Endodermal cell (in vitro differentiated cells): ENCODE results near the gene ELMO1. TPM values are rescaled to one million over a fixed set of nuclear protein-coding genes. Genes with fewer than 3 reads are reported as not detected.

Source experiments
- DNase-seq: peaks from one replicate; pipeline ENCODE4 v3.0.0-alpha.2; 2017
- H3K27ac ChIP-seq: 2 replicates; pipeline ENCODE4 v1.5.1; 2013; ENCODE audit warnings: mild to moderate bottlenecking, low read depth, low read length, moderate library complexity
- H3K27me3 ChIP-seq: 2 replicates; pipeline ENCODE4 v1.6.1; 2013; ENCODE audit warnings: mild to moderate bottlenecking, low read length, moderate library complexity; ENCODE audit not compliant: insufficient read depth, control insufficient read depth, poor library complexity, severe bottlenecking
- H3K36me3 ChIP-seq: 2 replicates; pipeline ENCODE4 v1.7.0; 2013; ENCODE audit warnings: mild to moderate bottlenecking, low read length, moderate library complexity; ENCODE audit not compliant: control insufficient read depth, insufficient read depth
- H3K4me1 ChIP-seq: one replicate; pipeline ENCODE4 v1.7.0; 2013; ENCODE audit warnings: low read length; ENCODE audit not compliant: control insufficient read depth, insufficient read depth
- H3K4me3 ChIP-seq: 2 replicates; pipeline ENCODE4 v1.5.1; 2013; ENCODE audit warnings: mild to moderate bottlenecking, low read length, moderate library complexity
- H3K9ac ChIP-seq: 2 replicates; pipeline ENCODE4 v1.6.1; 2013; ENCODE audit warnings: mild to moderate bottlenecking, low read length, moderate library complexity; ENCODE audit not compliant: poor library complexity, severe bottlenecking; ENCODE audit errors: extremely low read depth
- H3K9me3 ChIP-seq: 2 replicates; pipeline ENCODE4 v1.6.1; 2013; ENCODE audit warnings: mild to moderate bottlenecking, low read length, moderate library complexity; ENCODE audit not compliant: control insufficient read depth
- H3K27ac Mint-ChIP-seq: 2 replicates; pipeline ENCODE4 v1.8.0; 2020; ENCODE audit warnings: mixed read lengths
- H3K27me3 Mint-ChIP-seq: 2 replicates; pipeline ENCODE4 v1.8.0; 2021; ENCODE audit warnings: mild to moderate bottlenecking, mixed read lengths; ENCODE audit not compliant: insufficient read depth
- H3K36me3 Mint-ChIP-seq: 2 replicates; pipeline ENCODE4 v1.8.0; 2020; ENCODE audit warnings: low read depth, mixed read lengths
- H3K4me1 Mint-ChIP-seq: 2 replicates; pipeline ENCODE4 v1.8.0; 2020; ENCODE audit warnings: mixed read lengths
- H3K4me3 Mint-ChIP-seq: 2 replicates; pipeline ENCODE4 v1.8.0; 2020; ENCODE audit warnings: mild to moderate bottlenecking, moderate library complexity, mixed read lengths
- H3K9me3 Mint-ChIP-seq: 2 replicates; pipeline ENCODE4 v1.8.0; 2020; ENCODE audit warnings: mild to moderate bottlenecking, mixed read lengths
- WGBS, 2 experiments: methylation state at CpG; one replicate each; pipeline versions ENCODE4 v1.1.5 to v1.1.7; 2013; ENCODE audit warnings: missing lambda C conversion rate in 2 of 2, mixed read lengths in 1 of 2; ENCODE audit not compliant: insufficient coverage in 1 of 2, insufficient read length in 1 of 2; 5-methylcytosine and 5-hydroxymethylcytosine counted together
- total RNA-seq, 2 donors: library from RNA; stranded (reverse); fragmentation: NEBNext Ultra II Directional in 1 of 2; extraction: Animal tissue kit (Norgen Biotek cat#: 25700) in 1 of 2; gene quantifications; 2 replicates in 1 of 2; 3 replicates in 1 of 2; pipeline ENCODE4 v1.2.1, GENCODE V29; 2021
- TF ChIP-seq, protein P1 (sequence below): fragments of 200-600 bp; sonication (generic); conservative IDR thresholded peaks from 2 replicates; pipeline ENCODE4 v1.5.0; 2021; ENCODE audit warnings: antibody characterized with exemption, mild to moderate bottlenecking

ELMO1 gene
- total RNA-seq, 2 donors from 2014 or later, result 120 to 131 TPM

DNA sequence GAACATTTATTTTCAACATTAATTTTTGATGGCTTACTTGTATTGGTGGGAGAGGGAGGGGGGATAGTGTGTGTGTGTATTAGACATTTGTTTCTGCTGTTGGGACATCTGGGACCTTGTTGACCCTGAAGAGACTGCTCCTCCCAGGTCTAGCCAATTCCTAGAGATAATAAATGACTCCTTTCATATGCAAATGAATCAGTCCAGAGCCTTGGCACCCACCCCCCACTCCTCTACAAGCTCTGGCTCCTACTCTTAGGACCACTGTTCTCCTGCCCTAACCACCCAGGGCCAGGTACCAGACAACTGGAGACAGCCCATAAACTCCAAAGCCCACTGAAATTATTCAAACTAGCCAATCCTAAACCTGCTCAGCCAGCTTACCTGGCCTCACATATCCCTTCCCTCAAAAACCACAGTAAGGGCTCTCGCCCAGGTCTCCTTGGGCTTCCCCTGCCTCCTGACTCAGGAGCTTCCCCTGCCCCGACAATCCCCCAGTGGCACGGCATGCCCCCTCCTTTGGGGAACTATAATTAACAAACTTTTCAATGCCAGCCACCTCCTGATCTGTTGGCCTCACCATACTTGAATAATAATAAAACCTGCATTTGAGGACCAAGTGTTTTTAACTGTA is 233.3 kb downstream of the ELMO1 start:
- H3K36me3 ChIP-seq, result peaks cover 38% of the 10 kb centered on the region
- no peaks in the 10 kb centered on the region for H3K27me3 ChIP-seq
- Mint-ChIP-seq H3K9me3 (no peaks in the 10 kb centered on the region), H3K27ac (no peak overlapping the region), H3K27me3 (no peaks in the 10 kb centered on the region), H3K4me1 (peaks cover 35% of the 10 kb centered on the region), H3K36me3 (peaks cover 63% of the 10 kb centered on the region), H3K4me3 (no peak overlapping the region)
- no peak overlapping the region for H3K27ac ChIP-seq
- 77 to 81% methylated on average over 3 of the region's 3 CpGs for WGBS, 2 experiments
- TF ChIP-seq, protein P1, sequence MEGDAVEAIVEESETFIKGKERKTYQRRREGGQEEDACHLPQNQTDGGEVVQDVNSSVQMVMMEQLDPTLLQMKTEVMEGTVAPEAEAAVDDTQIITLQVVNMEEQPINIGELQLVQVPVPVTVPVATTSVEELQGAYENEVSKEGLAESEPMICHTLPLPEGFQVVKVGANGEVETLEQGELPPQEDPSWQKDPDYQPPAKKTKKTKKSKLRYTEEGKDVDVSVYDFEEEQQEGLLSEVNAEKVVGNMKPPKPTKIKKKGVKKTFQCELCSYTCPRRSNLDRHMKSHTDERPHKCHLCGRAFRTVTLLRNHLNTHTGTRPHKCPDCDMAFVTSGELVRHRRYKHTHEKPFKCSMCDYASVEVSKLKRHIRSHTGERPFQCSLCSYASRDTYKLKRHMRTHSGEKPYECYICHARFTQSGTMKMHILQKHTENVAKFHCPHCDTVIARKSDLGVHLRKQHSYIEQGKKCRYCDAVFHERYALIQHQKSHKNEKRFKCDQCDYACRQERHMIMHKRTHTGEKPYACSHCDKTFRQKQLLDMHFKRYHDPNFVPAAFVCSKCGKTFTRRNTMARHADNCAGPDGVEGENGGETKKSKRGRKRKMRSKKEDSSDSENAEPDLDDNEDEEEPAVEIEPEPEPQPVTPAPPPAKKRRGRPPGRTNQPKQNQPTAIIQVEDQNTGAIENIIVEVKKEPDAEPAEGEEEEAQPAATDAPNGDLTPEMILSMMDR, result no peak
- no peaks in the 10 kb centered on the region for H3K4me1 ChIP-seq
- no peak overlapping the region for H3K9ac ChIP-seq
- no peaks in the 10 kb centered on the region for H3K9me3 ChIP-seq
- H3K4me3 ChIP-seq, result no peak overlapping the region
- peak; percentile 48 for DNase-seq

- peaks cover 67% of the 10 kb centered on the region for H3K36me3 Mint-ChIP-seq
- Histone ChIP-seq H3K4me1 (no peaks in the 10 kb centered on the region), H3K9ac (no peak overlapping the region), H3K36me3 (peaks cover 51% of the 10 kb centered on the region), H3K9me3 (no peaks in the 10 kb centered on the region), H3K27me3 (no peaks in the 10 kb centered on the region), H3K4me3 (no peak overlapping the region), H3K27ac (no peak overlapping the region)
- H3K4me3 Mint-ChIP-seq, result no peak overlapping the region
- TF ChIP-seq, protein P1, result no peak
- peaks cover 25% of the 10 kb centered on the region for H3K4me1 Mint-ChIP-seq
- no peaks in the 10 kb centered on the region for H3K27me3 Mint-ChIP-seq
- no peak overlapping the region for H3K27ac Mint-ChIP-seq
- DNase-seq, result peak; percentile 29
- H3K9me3 Mint-ChIP-seq, result no peaks in the 10 kb centered on the region
- 96% methylated on average over 4 to 8 of the region's 8 CpGs for WGBS, 2 experiments
These were observed 236.1 kb downstream of the ELMO1 start for GRCh38 chr7:37212556-37212955.

DNA sequence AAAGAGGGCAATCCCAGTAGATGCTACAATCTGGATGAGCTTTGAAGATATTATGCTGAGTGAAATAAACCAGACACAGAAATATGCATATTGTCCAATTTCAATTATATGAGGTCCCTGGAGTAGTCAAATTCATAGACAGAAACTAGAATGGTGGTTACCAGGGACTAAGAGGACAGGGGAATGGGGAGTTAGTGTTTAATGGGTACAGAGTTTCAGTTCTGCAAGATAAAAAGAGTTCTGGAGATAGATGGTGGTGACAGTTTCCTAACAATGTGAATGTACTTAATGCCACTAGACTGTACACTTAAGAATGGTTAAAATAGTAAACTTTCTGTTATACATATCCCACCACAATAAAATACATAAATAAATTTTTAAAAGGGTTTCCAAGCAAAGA is 236.6 kb downstream of the ELMO1 start:
- H3K4me1 ChIP-seq, result no peaks in the 10 kb centered on the region
- peaks cover 53% of the 10 kb centered on the region for H3K36me3 ChIP-seq
- peaks cover 20% of the 10 kb centered on the region for H3K4me1 Mint-ChIP-seq
- H3K4me3 ChIP-seq, result no peak overlapping the region
- H3K36me3 Mint-ChIP-seq, result peaks cover 68% of the 10 kb centered on the region
- H3K27me3 ChIP-seq, result no peaks in the 10 kb centered on the region
- TF ChIP-seq, protein P1, result no peak
- H3K4me3 Mint-ChIP-seq, result no peak overlapping the region
- no peaks in the 10 kb centered on the region for H3K9me3 Mint-ChIP-seq
- no peak for DNase-seq
- no peaks in the 10 kb centered on the region for H3K9me3 ChIP-seq
- H3K27me3 Mint-ChIP-seq, result no peaks in the 10 kb centered on the region
- H3K9ac ChIP-seq, result no peak overlapping the region
- no peak overlapping the region for H3K27ac Mint-ChIP-seq
- no peak overlapping the region for H3K27ac ChIP-seq
